Measurements from ENCODE around the gene ARF3.

Gene ARF3

GRCh38 chr12:48967991-48968390 is 10.7 kb upstream of the ARF3 start:
- in situ Hi-C loops (cut with MboI; ENCODE audit: low sequenced_read_pairs) = no loop called here

DNA sequence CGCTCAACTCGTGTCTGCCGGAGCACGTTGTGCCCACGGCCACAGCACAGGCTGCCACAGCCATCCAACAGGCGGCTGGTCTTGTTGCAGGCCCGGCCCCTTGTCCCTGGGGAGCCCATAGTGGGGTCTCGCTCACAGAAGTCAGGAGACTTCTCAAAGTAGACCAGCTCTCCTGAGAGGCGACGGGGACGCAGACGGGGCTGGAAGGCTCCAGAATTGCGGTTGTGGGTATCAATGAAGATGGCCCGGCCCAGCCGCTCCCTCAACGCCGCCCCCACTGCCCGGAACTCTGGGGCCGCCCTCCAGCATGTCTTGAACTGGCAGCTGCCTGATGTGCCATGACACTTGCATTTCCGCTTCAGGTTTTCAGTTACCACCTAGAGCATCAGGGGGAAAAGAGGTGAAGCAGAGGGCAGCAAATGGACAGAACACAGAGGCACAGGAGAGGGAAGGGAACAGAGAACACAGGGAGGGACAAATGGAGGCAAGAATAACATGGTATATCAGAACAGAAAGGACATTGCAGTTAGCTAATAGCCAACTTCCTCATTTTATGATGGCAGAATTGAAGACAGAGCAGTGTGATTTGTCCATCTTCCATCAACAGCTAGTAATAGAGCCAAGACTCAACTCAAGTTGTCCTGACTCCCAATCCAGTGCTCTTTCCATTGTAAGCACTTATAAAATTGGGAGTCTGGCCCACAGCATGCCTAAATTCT is 9.0 kb upstream of the ARF3 start:
- in situ Hi-C loops (cut with MboI; ENCODE audit: low sequenced_read_pairs) = no loop called here

- in situ Hi-C loops (cut with MboI; ENCODE audit: low sequenced_read_pairs) = no loop called here
Observed at GRCh38 chr12:48965298-48965838, 8.1 kb upstream of the ARF3 start.

GRCh38 chr12:48961801-48962200 is 4.5 kb upstream of the ARF3 start:
- in situ Hi-C loops (cut with MboI; ENCODE audit: low sequenced_read_pairs) = no loop called here

DNA sequence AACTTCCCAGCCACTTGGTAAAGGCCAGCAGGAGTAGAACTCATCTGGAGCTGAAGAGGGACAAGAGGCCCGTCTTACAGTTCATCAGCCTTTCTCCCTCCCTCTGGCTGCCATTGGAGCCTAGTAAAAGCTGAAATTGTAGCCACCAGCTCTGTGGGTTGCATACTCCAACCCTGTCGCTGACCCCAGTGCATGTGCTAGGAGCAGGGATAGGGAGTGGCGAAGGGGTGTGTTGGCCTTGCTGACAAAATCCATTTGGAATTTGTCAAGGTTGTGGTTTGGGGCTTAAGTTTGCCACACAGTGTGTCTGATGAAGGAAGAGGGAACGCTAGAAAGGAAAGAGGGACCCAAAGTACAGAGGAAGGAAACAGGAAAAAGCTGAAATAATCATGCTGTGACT is 4.0 kb upstream of the ARF3 start:
- in situ Hi-C loops (cut with MboI; ENCODE audit: low sequenced_read_pairs) = no loop called here

GRCh38 chr12:48960834-48961233 is 3.5 kb upstream of the ARF3 start:
- in situ Hi-C loops (cut with MboI; ENCODE audit: low sequenced_read_pairs) = no loop called here

- in situ Hi-C loops (cut with MboI; ENCODE audit: low sequenced_read_pairs) = no loop called here
Observed at GRCh38 chr12:48958049-48958388, 732 bp upstream of the ARF3 start.

- in situ Hi-C loops (cut with MboI; ENCODE audit: low sequenced_read_pairs) = no loop called here
Observed at GRCh38 chr12:48956279-48957140, 777 bp downstream of the ARF3 start.

- in situ Hi-C loops (cut with MboI; ENCODE audit: low sequenced_read_pairs) = no loop called here
Observed at GRCh38 chr12:48954841-48955501, 2.3 kb downstream of the ARF3 start.

DNA sequence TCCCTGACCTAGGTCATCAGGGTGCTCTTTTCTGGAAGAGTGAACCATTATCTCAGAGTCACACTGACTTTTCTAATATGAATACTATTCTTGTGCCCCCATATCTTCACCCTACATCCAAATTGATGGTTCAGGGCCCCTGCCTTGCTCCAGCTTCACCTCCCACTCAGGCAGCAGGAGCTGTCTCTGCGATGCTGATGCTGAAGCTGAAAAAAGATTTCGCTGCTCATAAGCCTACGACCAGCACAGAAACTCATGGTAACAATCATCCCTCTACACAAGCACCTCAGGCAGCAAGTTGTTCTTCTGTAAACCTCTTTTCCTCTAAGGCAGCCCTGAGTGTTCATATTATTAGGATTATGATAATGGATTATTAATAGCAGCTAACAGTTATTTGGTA is 3.2 kb downstream of the ARF3 start:
- in situ Hi-C loops (cut with MboI; ENCODE audit: low sequenced_read_pairs) = no loop called here

- in situ Hi-C loops (cut with MboI; ENCODE audit: low sequenced_read_pairs) = no loop called here
Observed at GRCh38 chr12:48952691-48953090, 4.6 kb downstream of the ARF3 start.

GRCh38 chr12:48947727-48948126 is 9.6 kb downstream of the ARF3 start:
- in situ Hi-C loops (cut with MboI; ENCODE audit: low sequenced_read_pairs) = no loop called here

- in situ Hi-C loops (cut with MboI; ENCODE audit: low sequenced_read_pairs) = no loop called here
Observed at GRCh38 chr12:48946943-48947342, 10.3 kb downstream of the ARF3 start.

GRCh38 chr12:48946205-48946604 is 11.1 kb downstream of the ARF3 start:
- in situ Hi-C loops (cut with MboI; ENCODE audit: low sequenced_read_pairs) = no loop called here

DNA sequence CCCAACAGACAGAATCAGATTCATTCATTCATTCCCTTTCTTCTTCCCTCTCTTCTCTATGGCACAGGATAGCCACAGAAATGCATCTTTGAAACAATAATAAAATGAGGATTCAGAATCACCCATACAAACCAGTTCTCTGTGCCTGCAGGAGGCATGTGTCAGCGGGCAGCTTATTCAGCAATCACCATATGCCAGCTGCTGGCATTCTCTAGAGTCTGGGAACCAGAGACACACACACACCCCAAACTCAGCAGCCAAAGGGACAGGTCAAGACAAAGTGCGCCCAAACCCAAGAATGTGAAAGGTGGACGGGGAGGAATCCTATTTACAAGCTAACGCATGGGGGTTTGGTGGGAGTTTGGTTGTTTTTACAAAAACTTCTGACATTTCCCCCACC is 14.1 kb downstream of the ARF3 start:
- in situ Hi-C loops (cut with MboI; ENCODE audit: low sequenced_read_pairs) = no loop called here

- in situ Hi-C loops (cut with MboI; ENCODE audit: low sequenced_read_pairs) = no loop called here
Observed at GRCh38 chr12:48940181-48940580, 17.1 kb downstream of the ARF3 start.

GRCh38 chr12:48938805-48939204 is 18.5 kb downstream of the ARF3 start:
- in situ Hi-C loops (cut with MboI; ENCODE audit: low sequenced_read_pairs) = no loop called here

DNA sequence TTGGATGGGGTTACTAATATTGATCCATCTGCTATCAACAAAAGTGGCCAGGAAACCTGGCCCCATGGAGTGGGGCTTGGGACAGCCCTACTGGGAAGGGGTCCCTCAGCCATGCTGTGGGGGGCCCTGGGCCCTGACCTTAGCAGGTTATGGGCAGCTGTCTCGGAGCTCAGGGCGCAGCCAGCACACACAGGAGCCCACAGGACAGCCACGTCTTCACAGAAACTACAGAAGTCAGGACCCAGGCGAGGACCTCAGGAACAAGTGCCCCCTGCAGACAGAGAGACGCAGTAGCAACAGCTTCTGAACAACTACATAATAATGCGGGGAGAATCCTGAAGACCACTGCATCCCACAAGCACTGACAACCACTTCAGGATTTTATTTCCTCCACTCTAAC is 20.1 kb downstream of the ARF3 start:
- in situ Hi-C loops (cut with MboI; ENCODE audit: low sequenced_read_pairs) = no loop called here

GRCh38 chr12:48936379-48936979 is 20.8 kb downstream of the ARF3 start:
- in situ Hi-C loops (cut with MboI; ENCODE audit: low sequenced_read_pairs) = no loop called here

DNA sequence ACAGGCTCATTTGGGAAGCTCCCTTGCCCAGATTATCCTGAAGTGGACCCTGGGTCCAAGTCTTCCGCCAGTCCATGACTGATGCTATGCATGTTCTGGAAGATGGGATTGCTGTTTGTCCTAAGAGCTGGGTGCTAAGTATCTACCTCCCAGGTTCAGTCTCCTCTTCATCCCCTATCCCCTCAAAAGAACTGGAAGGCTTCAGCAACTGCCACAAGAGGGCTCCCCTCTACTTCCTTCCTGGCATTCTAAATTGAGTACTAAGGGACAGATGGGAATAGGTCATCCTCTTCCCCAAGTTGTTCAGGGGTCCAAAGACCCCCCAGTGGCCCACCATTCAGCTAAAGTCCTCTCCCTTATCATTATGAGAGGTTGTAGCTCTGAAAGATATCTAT is 23.0 kb downstream of the ARF3 start:
- in situ Hi-C loops (cut with MboI; ENCODE audit: low sequenced_read_pairs) = no loop called here

- in situ Hi-C loops (cut with MboI; ENCODE audit: low sequenced_read_pairs) = no loop called here
Observed at GRCh38 chr12:48933664-48934311, 23.5 kb downstream of the ARF3 start.

All from HL-60/S4 treated with retinoic acid at 250 ng/mL for 4 days and 3 days (cell line).